Stimulated activated CD4-positive, alpha-beta T cell treated with anti-CD3 and anti-CD28 coated beads, Interleukin-4, amount 100 ng/mL, for 1 hour (primary cell): ENCODE results near the gene KRTAP4-11.
"Not testable (repeated sequence)": the region's sequence is repeated elsewhere in the genome, so short reads cannot be mapped to it uniquely, and the experiment has no call there.

Source experiments
- DNase-seq: peaks from one replicate; pipeline ENCODE4 v3.0.0-alpha.2; 2020

The KRTAP4-11 gene

GRCh38 chr17:41117846-41118386 lies at the start of gene KRTAP4-11:
Gene KRTAP4-11, minus strand, starts transcription at chr17:41118373. Its CDS starts 58 bp downstream, at chr17:41118315.
- DNase-seq: not testable (repeated sequence)

DNA sequence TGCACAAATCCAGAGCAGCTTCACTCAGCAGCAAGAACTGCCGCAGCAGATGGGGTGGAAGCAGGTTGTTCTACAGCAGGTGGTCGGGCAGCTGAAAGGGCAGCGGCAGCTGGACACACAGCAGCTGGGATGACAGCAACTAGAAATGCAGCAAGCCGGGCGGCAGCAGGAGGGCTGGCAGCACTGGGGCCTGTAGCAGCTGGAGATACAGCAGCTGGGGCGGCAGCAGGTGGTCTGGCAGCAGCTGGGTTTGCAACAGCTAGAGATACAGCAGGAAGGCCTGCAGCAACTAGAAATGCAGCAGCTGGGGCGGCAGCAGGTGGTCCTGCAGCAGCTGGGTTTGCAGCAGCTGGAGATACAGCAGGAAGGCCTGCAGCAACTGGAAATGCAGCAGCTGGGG lies 49.4 kb upstream of the KRTAP4-11 start:
- no peak for DNase-seq

- DNase-seq: no peak
Observed at GRCh38 chr17:41163828-41164227, 45.7 kb upstream of the KRTAP4-11 start.

DNA sequence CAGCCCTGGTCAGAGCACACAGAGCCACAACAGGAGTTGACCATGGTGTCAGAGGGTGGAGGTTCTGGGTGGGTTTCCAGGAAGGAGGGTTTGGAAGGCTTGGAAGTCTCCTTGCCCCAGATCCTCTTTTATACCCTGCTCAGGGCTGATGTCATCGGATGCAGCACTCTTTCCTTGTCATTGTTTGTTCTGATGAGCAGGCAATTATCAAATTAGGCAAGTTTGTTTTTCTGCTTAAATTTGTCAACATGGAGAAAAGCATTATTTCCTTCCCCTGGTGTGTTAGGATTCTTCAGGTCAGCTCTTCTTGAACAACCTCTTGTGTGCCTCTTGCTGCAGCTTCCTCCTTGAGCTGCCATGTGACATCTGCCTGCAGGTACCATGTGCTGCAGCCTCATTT lies 42.5 kb upstream of the KRTAP4-11 start, which contains the start of gene KRTAP4-4:
KRTAP4-4 (minus strand) TSS at position 101 of the 400 bp plus-strand sequence; CDS start at position 44, 57 bp downstream.
- no peak for DNase-seq

- not testable (repeated sequence) for DNase-seq
Observed at GRCh38 chr17:41160190-41160589, 42.0 kb upstream of the KRTAP4-11 start.

DNA sequence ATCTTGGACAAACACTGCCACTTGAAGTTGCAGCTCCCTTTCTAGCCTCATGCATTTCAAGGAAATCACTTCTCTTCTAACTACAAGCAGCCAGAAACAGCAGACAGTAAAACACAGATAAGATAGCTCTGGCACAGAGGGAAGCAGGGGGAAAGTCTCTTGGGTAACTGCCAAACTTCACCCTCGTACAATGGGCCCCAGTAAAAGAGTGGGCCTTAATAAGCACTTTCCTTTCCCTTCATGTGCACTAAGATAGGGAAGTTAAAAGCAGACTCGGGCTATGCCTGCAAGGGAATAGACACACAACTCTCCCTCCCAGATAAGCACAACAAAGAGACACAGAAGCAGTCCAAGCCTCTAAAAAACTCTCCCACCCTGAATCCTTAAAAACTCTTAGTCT lies 35.7 kb upstream of the KRTAP4-11 start:
- no peak for DNase-seq

- no peak for DNase-seq
Observed at GRCh38 chr17:41151525-41151924, 33.4 kb upstream of the KRTAP4-11 start.

DNA sequence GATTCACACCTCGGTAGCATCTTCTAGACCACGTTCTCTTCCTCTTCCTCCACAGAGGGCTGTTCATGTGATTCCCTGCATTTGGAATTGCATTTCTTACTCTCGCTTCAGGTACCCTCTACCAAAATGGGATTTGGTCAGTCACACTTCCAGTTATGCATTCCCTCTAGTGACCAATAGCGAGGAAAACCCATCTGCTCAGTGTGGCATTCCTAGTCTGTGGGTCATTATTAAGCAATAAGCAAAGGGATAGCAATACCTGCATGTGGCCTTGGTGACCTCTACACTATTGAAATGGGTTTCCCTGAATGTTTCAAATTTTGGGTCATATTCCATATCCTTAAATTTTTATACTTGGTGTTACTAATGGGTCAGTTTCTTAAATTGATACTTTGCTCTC lies 31.9 kb upstream of the KRTAP4-11 start:
- DNase-seq: no peak

- no peak for DNase-seq
Observed at GRCh38 chr17:41149652-41149985, 31.4 kb upstream of the KRTAP4-11 start, which contains the start of gene KRTAP4-5. Gene KRTAP4-5, minus strand, starts transcription at chr17:41149825. Its CDS starts 58 bp downstream, at chr17:41149767.

DNA sequence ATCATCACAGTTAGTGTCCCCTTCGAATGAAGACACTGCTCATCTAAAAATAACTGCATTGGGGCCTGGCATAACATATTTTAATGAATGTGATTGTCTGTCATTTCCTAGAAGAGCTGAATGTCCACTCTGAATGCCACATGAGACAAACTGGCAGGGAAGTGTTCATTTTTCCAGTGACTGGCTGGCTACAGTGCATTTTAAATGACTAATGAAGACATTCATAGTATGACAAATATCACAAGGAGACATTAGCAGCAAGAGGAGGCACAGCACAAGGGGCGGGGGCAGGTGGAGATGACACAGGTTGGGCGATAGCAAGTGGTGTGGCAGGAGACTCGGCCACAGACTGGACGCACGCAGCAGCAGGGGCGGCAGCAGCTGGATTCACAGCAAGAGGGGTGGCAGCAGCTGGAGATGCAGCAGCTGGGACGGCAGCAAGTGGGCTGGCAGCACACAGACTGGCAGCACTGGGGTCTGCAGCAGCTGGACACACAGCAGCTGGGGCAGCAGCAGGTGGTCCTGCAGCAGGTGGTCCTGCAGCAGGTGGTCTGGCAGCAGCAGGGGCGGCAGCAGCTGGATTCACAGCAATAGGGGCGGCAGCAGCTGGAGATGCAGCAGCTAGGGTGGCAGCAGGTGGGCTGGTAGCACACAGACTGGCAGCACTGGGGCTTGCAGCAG lies 30.9 kb upstream of the KRTAP4-11 start:
- not testable (repeated sequence) for DNase-seq

- DNase-seq: no peak
Observed at GRCh38 chr17:41147531-41148204, 29.5 kb upstream of the KRTAP4-11 start.

- no peak for DNase-seq
Observed at GRCh38 chr17:41145261-41145660, 27.1 kb upstream of the KRTAP4-11 start.

GRCh38 chr17:41144846-41145245 lies 26.7 kb upstream of the KRTAP4-11 start:
- no peak for DNase-seq

GRCh38 chr17:41141361-41141760 lies 23.2 kb upstream of the KRTAP4-11 start:
- no peak for DNase-seq

DNA sequence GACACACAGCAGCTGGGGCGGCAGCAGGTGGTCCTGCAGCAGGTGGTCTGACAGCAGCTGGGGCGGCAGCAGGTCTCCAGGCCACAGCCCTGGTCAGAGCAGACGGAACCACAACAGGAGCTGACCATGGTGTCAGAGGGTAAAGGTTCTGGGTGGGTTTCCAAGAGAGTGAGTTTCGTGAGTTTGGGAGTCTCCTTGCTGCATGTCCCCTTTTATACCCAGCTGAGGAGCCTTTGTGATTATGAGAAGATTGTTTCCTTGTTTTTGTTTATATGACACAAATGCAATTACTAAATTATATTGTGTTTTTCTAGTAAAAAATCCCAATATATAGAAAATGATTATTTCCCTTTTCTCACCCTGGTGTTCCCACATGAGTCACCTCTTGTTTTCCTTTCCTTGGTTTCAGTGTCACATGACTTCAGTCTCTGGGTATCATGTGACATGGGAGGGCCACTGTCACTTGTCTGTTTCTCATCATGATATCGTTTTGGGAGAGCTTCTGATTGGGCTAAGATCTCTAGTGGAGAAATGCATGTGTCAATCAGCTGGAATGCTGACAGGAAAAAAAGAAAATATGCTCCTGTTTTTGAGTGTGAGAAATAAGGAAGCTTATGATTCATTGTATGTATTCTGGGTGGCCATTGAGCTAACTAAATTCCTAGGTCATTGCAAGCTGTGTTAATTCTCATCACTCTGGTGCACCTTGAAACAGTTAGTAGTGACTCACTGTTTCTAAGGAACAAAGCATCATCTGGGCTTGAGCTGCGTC lies 22.4 kb upstream of the KRTAP4-11 start, which contains the start of gene KRTAP4-6:
KRTAP4-6 (minus strand) TSS at position 185 of the 772 bp plus-strand sequence; CDS start at position 128, 57 bp downstream.
- DNase-seq: no peak

DNA sequence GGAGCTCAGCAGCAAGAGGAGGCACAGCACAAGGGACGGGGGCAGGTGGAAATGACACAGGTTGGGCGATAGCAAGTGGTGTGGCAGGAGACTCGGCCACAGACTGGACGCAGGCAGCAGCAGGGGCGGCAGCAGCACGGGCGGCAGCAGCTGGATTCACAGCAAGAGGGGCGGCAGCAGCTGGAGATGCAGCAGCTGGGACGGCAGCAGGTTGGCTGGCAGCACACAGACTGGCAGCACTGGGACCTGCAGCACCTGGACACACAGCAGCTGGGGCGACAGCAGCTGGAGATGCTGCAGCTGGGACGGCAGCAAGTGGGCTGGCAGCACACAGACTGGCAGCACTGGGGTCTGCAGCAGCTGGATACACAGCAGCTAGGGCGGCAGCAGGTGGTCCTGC lies 21.7 kb upstream of the KRTAP4-11 start:
- DNase-seq: not testable (repeated sequence)

DNA sequence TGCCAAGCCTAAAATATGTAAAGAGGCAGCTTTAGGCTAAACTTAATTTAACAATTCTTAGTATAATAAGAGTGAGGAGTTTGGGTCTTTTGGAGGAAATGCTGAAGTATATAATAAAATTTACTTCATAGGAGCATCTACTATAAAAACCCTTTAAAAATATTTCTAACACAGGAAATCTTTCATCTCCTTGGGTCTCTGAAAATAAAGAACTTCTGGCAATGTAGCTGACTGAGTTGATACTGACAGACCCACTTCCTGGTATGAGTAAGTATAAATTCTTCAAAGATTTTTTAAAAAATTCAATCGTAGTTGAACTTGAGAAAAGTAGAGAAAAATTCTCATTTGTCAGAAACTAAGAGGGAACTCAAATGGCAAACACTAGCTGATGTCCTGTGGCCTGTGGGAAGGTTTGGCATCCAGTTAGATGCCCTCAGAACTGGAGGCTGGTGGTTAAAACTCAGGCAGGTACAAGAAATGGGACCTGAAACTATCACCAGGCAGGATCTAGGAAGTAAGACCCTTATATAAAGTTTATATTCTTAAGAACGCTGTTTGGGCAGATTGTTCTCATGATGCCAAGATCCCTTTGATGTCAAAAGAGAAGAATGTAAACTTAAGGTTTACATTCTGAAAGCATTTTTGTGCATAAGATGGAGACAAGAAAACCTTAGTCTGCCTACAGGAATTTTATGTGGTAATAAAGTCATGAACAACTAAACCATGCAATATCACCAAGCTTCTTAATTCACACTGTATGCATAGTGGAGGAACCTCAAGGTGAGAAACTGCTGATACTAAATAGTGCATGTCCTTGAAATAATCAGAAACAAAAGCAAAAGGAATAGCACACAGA lies 15.9 kb upstream of the KRTAP4-11 start:
- DNase-seq: no peak

DNA sequence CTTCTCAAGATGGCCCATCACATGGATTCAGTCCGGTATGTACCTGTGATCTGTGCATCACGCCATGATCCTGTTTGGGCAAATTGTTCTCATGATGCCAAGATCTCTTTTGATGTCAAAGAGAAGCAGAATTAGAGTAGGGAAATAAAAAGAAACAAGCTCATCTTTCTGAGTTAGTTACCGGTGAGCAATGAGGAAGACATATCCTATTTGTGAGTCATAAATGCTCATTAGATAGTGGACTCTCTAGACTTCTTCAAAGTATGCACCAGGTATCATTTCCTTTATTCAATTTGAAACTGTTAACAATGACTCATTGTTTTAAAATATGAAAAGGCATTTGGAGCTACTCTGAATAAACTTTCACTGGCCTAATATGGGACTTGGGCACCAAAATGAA lies 13.8 kb upstream of the KRTAP4-11 start:
- no peak for DNase-seq

DNA sequence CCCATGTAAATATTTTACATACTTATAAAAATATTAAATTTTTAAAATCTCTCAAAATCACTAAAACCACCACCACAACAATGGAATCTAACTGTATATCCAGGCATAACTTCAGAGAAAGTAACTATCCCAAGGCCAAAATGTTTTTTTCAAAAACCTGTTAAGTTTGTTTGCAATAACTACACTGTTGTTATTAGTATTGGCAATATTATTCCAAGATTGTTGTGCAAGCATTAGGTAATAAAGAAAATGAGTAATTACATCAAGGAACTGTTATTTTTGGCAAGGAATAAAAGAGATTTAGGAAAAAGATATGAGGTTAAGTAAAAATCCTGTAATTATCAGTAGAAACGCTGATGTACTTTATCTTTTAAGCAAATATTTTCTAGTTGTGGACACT lies 9.2 kb upstream of the KRTAP4-11 start:
- no peak for DNase-seq

DNA sequence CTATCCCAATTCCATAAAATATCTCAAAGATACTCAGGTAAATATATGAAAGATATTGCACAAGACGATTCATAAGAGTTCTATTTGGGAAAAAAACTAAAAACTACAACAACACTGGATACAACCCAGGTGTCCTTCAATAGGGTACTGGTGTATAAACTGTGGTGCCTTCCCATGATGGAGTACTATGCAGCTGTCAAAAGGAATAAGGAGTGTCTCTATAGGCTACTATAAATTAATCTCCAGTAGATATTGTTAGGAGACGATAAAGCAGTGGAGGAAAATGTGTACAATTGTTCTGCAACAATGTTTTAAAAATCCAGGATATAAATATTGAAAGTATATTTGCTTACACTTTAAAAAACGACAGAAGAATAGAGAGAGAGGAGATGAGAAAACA lies 8.2 kb upstream of the KRTAP4-11 start:
- no peak for DNase-seq

DNA sequence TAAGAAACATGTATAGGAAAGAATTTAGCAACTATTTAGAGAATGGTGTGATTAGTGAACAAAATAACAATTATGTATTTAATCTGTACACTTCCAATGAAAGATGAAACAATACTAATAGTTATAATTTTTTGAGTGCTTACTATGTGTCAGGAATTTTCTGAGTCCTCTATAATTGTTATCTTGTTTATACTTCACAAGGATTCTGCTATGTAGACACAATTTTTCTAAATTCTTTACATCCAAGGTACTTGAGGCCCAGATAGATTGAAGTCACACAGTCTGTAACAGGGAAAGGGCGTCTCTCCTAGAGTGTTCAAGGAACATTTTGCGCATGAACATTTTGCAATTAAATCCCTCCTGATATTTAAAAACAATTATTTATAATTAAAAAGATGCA lies 6.9 kb upstream of the KRTAP4-11 start:
- no peak for DNase-seq

GRCh38 chr17:41123991-41124371 lies 5.8 kb upstream of the KRTAP4-11 start, which contains the start of gene KRTAP4-12:
Gene KRTAP4-12, minus strand, starts transcription at chr17:41124182. Its CDS starts 60 bp downstream, at chr17:41124122.
- DNase-seq: not testable (repeated sequence)
